H9 (cell line): ENCODE measurements around the gene ZNF618. TPM values are rescaled to one million over a fixed set of nuclear protein-coding genes. Genes with fewer than 3 reads are reported as not detected.

ENCODE experiments used
- DNase-seq: peaks from one replicate; pipeline ENCODE4 v3.0.0-alpha.2; 2017
- H2AFZ ChIP-seq: one replicate; pipeline ENCODE4 v1.6.1; 2013; ENCODE audit warnings: mild to moderate bottlenecking, low read length, control low read depth, moderate library complexity
- H2AK5ac ChIP-seq: 2 replicates; pipeline ENCODE4 v1.6.1; 2013; ENCODE audit warnings: low read length, control low read depth, mixed read lengths; ENCODE audit not compliant: insufficient read length
- H2BK120ac ChIP-seq: one replicate; pipeline ENCODE4 v1.6.1; 2013; ENCODE audit warnings: low read depth, mild to moderate bottlenecking, low read length, control low read depth, inconsistent platforms; ENCODE audit not compliant: poor library complexity, severe bottlenecking
- H2BK12ac ChIP-seq: 2 replicates; pipeline ENCODE4 v1.6.1; 2013; ENCODE audit warnings: low read length, control low read depth, mixed read lengths, low read depth; ENCODE audit not compliant: insufficient read length
- H2BK15ac ChIP-seq: 2 replicates; pipeline ENCODE4 v1.6.1; 2013; ENCODE audit warnings: low read depth, low read length, control low read depth
- H2BK20ac ChIP-seq: one replicate; pipeline ENCODE4 v1.6.1; 2013; ENCODE audit warnings: low read depth, mild to moderate bottlenecking, low read length, control low read depth, inconsistent platforms; ENCODE audit not compliant: poor library complexity, severe bottlenecking
- H2BK5ac ChIP-seq: 2 replicates; pipeline ENCODE4 v1.6.1; 2013; ENCODE audit warnings: low read length, control low read depth, mixed read lengths; ENCODE audit not compliant: insufficient read length
- H3K14ac ChIP-seq: 2 replicates; pipeline ENCODE4 v1.6.1; 2013; ENCODE audit warnings: low read length, control low read depth; ENCODE audit not compliant: insufficient read depth
- H3K18ac ChIP-seq: 2 replicates; pipeline ENCODE4 v1.6.1; 2013; ENCODE audit warnings: low read depth, mild to moderate bottlenecking, mixed read lengths, low read length, control low read depth; ENCODE audit not compliant: insufficient read length
- H3K23ac ChIP-seq: 2 replicates; pipeline ENCODE4 v1.6.1; 2013; ENCODE audit warnings: low read length, control low read depth, mixed read lengths, low read depth; ENCODE audit not compliant: insufficient read length
- H3K23me2 ChIP-seq: 2 replicates; pipeline ENCODE4 v1.6.1; 2013; ENCODE audit warnings: low read depth, mild to moderate bottlenecking, mixed read lengths, low read length, control low read depth; ENCODE audit not compliant: insufficient read length, poor library complexity, severe bottlenecking
- H3K27ac ChIP-seq: 2 replicates; pipeline ENCODE4 v1.5.1; 2013; ENCODE audit warnings: low read length, control low read depth, mixed read lengths, low read depth; ENCODE audit not compliant: insufficient read length
- H3K27me3 ChIP-seq: 2 replicates; pipeline ENCODE4 v1.6.1; 2013; ENCODE audit warnings: low read length, control low read depth, inconsistent platforms; ENCODE audit not compliant: insufficient read depth
- H3K4ac ChIP-seq: 2 replicates; pipeline ENCODE4 v1.6.1; 2013; ENCODE audit warnings: low read depth, mild to moderate bottlenecking, control low read depth, inconsistent platforms, low read length, moderate library complexity
- H3K4me1 ChIP-seq: 2 replicates; pipeline ENCODE4 v1.6.1; 2013; ENCODE audit warnings: low read length, control low read depth, inconsistent platforms; ENCODE audit not compliant: insufficient read depth
- H3K4me2 ChIP-seq: 2 replicates; pipeline ENCODE4 v1.6.1; 2013; ENCODE audit warnings: low read length, control low read depth, mixed read lengths; ENCODE audit not compliant: insufficient read length, insufficient read depth
- H3K56ac ChIP-seq: 2 replicates; pipeline ENCODE4 v1.6.1; 2013; ENCODE audit warnings: low read depth, mild to moderate bottlenecking, mixed read lengths, low read length, control low read depth; ENCODE audit not compliant: insufficient read length
- H3K79me1 ChIP-seq: 2 replicates; pipeline ENCODE4 v1.6.1; 2013; ENCODE audit warnings: low read depth, mild to moderate bottlenecking, moderate library complexity, low read length, control low read depth, inconsistent platforms; ENCODE audit not compliant: insufficient read depth, poor library complexity, severe bottlenecking
- H3K79me2 ChIP-seq: 2 replicates; pipeline ENCODE4 v1.6.1; 2013; ENCODE audit warnings: low read length, control low read depth, inconsistent platforms; ENCODE audit not compliant: insufficient read depth
- H3K9ac ChIP-seq: 2 replicates; pipeline ENCODE4 v1.6.1; 2013; ENCODE audit warnings: low read length, control low read depth, mixed read lengths; ENCODE audit not compliant: insufficient read length; ENCODE audit errors: extremely low read depth
- H3K9me3 ChIP-seq: one replicate; pipeline ENCODE4 v1.6.1; 2013; ENCODE audit warnings: low read depth, low read length, inconsistent platforms; ENCODE audit not compliant: control insufficient read depth
- H3T11ph ChIP-seq: one replicate; pipeline ENCODE4 v1.6.1; 2013; ENCODE audit warnings: mild to moderate bottlenecking, low read length, control low read depth, inconsistent platforms
- H4K20me1 ChIP-seq: one replicate; pipeline ENCODE4 v1.6.1; 2013; ENCODE audit not compliant: control insufficient read depth, insufficient read length, insufficient read depth
- H4K5ac ChIP-seq: 2 replicates; pipeline ENCODE4 v1.6.1; 2013; ENCODE audit warnings: low read depth, mild to moderate bottlenecking, mixed read lengths, low read length, control low read depth; ENCODE audit not compliant: insufficient read length
- H4K8ac ChIP-seq: replicated peaks from 2 replicates; pipeline ENCODE4 v1.6.1; 2013; ENCODE audit warnings: low read length, control low read depth, mixed read lengths, low read depth; ENCODE audit not compliant: insufficient read length
- H4K91ac ChIP-seq: 2 replicates; pipeline ENCODE4 v1.6.1; 2013; ENCODE audit warnings: low read depth, mild to moderate bottlenecking, moderate library complexity, mixed read lengths, low read length, control low read depth; ENCODE audit not compliant: insufficient read length
- H3K27ac Mint-ChIP-seq, 3 experiments: 2 replicates in 2 of 3; 3 replicates in 1 of 3; pipeline ENCODE4 v1.8.0; 2020 to 2021; ENCODE audit warnings: mixed read lengths in 3 of 3, mild to moderate bottlenecking in 1 of 3, moderate library complexity in 1 of 3
- H3K27me3 Mint-ChIP-seq: 2 replicates; pipeline ENCODE4 v1.8.0; 2021; ENCODE audit warnings: low read depth, mild to moderate bottlenecking, moderate library complexity, mixed read lengths
- H3K36me3 Mint-ChIP-seq, 3 experiments: 2 replicates in 2 of 3; 3 replicates in 1 of 3; pipeline ENCODE4 v1.8.0; 2020 to 2021; ENCODE audit warnings: low read depth in 3 of 3, mixed read lengths in 3 of 3; ENCODE audit not compliant: insufficient read depth in 1 of 3
- H3K4me1 Mint-ChIP-seq, 2 experiments: 2 replicates each; pipeline ENCODE4 v1.8.0; 2020; ENCODE audit warnings: mixed read lengths in 2 of 2
- H3K4me3 Mint-ChIP-seq, 2 experiments: 2 replicates in 1 of 2; 3 replicates in 1 of 2; pipeline ENCODE4 v1.8.0; 2020 to 2021; ENCODE audit warnings: mild to moderate bottlenecking in 2 of 2, mixed read lengths in 2 of 2, moderate library complexity in 1 of 2
- H3K9me3 Mint-ChIP-seq, 2 experiments: 2 replicates in 1 of 2; 3 replicates in 1 of 2; pipeline ENCODE4 v1.8.0; 2020; ENCODE audit warnings: mild to moderate bottlenecking in 2 of 2, mixed read lengths in 2 of 2, moderate library complexity in 1 of 2
- WGBS: extraction: QIAGEN DNeasy Blood & Tissue Kit; methylation state at CpG from one replicate; pipeline ENCODE4 v1.1.7; 2013; ENCODE audit warnings: missing lambda C conversion rate, low lambda C conversion rate, mixed read lengths; ENCODE audit not compliant: insufficient read length; ENCODE audit errors: extremely low coverage; 5-methylcytosine and 5-hydroxymethylcytosine counted together
- total RNA-seq: library from RNA; stranded (reverse); gene quantifications from 2 replicates; pipeline ENCODE4 v1.2.1, GENCODE V29; 2021
- TF ChIP-seq, protein P1 (sequence below): fragments of 200-600 bp; sonication (generic); conservative IDR thresholded peaks from 3 replicates; pipeline ENCODE4 v1.8.0; 2021; ENCODE audit warnings: antibody characterized with exemption, mild to moderate bottlenecking

The ZNF618 gene
- total RNA-seq, 1 experiment from 2014 or later, result 13.6 TPM

DNA sequence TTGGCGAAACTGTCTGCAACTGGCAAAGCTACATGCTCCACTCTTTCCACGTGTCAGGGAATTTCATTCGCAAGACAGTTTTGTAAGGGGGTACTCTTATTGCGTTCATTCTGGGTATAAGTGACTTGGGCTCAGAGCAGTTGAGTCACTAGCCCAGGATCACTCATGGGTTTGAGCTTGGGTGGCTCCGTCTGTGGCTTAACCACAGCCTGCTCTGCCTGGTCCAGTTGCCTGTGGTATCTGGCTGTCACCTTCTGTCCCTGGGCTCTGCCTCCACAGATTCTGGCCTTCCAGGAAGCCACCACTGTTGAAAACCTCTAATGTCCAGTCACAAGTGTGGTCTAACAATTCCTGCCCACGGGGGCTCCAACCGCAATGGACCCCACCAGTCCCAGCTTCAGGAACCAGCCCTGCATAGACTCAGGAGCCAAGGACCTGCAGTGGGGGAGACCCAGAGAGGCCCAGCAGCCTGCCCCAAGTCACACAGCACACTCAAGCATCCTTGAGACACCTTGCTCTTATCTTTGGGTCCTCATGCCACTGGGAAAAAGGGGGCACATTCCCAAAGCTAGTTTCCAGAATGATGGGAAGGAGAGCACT lies 212.6 kb downstream of the ZNF618 start:
- Histone ChIP-seq H3K14ac (peak overlapping the region; percentile 22; the same call in 1 of the 2 replicates), H3K4ac (no peak overlapping the region)
- H3K4me1 Mint-ChIP-seq, result no peaks in the 10 kb centered on the region

More for the DNA sequence above, 212.6 kb downstream of the ZNF618 start:
- Histone ChIP-seq H2BK120ac (no peak overlapping the region), H2AK5ac (no peak overlapping the region), H3T11ph (no peak overlapping the region), H4K5ac (no peak overlapping the region), H3K79me2 (no peaks in the 10 kb centered on the region), H2BK12ac (no peak overlapping the region), H4K91ac (no peak overlapping the region), H3K79me1 (no peaks in the 10 kb centered on the region), H2AFZ (no peak overlapping the region), H3K56ac (no peak overlapping the region), H3K4me1 (no peaks in the 10 kb centered on the region), H3K23me2 (no peaks in the 10 kb centered on the region), H3K9me3 (no peaks in the 10 kb centered on the region), H2BK20ac (no peak overlapping the region), H3K18ac (no peak overlapping the region), H3K27me3 (no peaks in the 10 kb centered on the region), H4K20me1 (no peaks in the 10 kb centered on the region), H3K23ac (no peak overlapping the region), H3K27ac (no peak overlapping the region), H4K8ac (no peak overlapping the region), H2BK5ac (no peak overlapping the region), H3K9ac (no peak overlapping the region), H3K4me2 (no peak overlapping the region), H2BK15ac (no peak overlapping the region)
- WGBS, result no CpG with 5 or more reads among the region's 7 CpGs
- Mint-ChIP-seq H3K9me3 (no peaks in the 10 kb centered on the region), H3K27me3 (peaks cover 27% of the 10 kb centered on the region), H3K27ac (no peak overlapping the region), H3K36me3 (peaks cover 0 to 2% (median 0%) of the 10 kb centered on the region in 3 experiments; a peak in 2 of 7 replicates), H3K4me3 (no peak overlapping the region)
- TF ChIP-seq, protein P1, sequence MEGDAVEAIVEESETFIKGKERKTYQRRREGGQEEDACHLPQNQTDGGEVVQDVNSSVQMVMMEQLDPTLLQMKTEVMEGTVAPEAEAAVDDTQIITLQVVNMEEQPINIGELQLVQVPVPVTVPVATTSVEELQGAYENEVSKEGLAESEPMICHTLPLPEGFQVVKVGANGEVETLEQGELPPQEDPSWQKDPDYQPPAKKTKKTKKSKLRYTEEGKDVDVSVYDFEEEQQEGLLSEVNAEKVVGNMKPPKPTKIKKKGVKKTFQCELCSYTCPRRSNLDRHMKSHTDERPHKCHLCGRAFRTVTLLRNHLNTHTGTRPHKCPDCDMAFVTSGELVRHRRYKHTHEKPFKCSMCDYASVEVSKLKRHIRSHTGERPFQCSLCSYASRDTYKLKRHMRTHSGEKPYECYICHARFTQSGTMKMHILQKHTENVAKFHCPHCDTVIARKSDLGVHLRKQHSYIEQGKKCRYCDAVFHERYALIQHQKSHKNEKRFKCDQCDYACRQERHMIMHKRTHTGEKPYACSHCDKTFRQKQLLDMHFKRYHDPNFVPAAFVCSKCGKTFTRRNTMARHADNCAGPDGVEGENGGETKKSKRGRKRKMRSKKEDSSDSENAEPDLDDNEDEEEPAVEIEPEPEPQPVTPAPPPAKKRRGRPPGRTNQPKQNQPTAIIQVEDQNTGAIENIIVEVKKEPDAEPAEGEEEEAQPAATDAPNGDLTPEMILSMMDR, result no peak
- DNase-seq, result no peak
